Esophagus muscularis mucosa (tissue), 4 donors: ENCODE measurements around the gene MBTPS1. TPM values are rescaled to one million over a fixed set of nuclear protein-coding genes. Genes with fewer than 3 reads are reported as not detected.

Experiments
- DNase-seq: peaks from one replicate; pipeline ENCODE4 v3.0.0-alpha.2; 2017; ENCODE audit errors: extremely low spot score
- H3K27ac ChIP-seq, 4 donors: fragments of 200-600 bp; sonication (generic); replicated peaks in 1 of 4; 1 replicate in 3 of 4; 2 replicates in 1 of 4; pipeline ENCODE4 v1.5.1; 2016 to 2019; ENCODE audit warnings: mild to moderate bottlenecking in 1 of 4
- H3K27me3 ChIP-seq, 4 donors: fragments of 200-600 bp; sonication (generic); one replicate each; pipeline versions ENCODE4 v1.5.1 to v1.6.0; 2016 to 2019
- H3K36me3 ChIP-seq, 4 donors: fragments of 200-600 bp; sonication (generic); one replicate each; pipeline ENCODE4 v1.5.1; 2016 to 2019
- H3K4me1 ChIP-seq, 4 donors: fragments of 200-600 bp; sonication (generic); one replicate each; pipeline ENCODE4 v1.5.1; 2016 to 2019
- H3K4me3 ChIP-seq, 4 donors: fragments of 200-600 bp; sonication (generic); 1 replicate in 2 of 4; 2 replicates in 2 of 4; pipeline ENCODE4 v1.5.1; 2016 to 2019; ENCODE audit warnings: mild to moderate bottlenecking in 4 of 4, moderate library complexity in 1 of 4
- H3K9me3 ChIP-seq, 4 donors: fragments of 200-600 bp; sonication (generic); 1 replicate in 3 of 4; 2 replicates in 1 of 4; pipeline ENCODE4 v1.5.1; 2016 to 2019
- CTCF ChIP-seq, 3 experiments: fragments of 200-600 bp in 2 of 3; fragments of 450-650 bp in 1 of 3; sonication (generic) in 2 of 3; IDR thresholded peaks; one replicate each; pipeline ENCODE4 v1.5.1; 2017 to 2019; ENCODE audit warnings: antibody characterized with exemption in 3 of 3, mild to moderate bottlenecking in 2 of 3, moderate library complexity in 1 of 3
- EP300 ChIP-seq: sonication (generic); formaldehyde crosslinking; IDR thresholded peaks from one replicate; pipeline ENCODE4 v1.6.1; 2017; ENCODE audit warnings: antibody characterized with exemption
- POLR2A ChIP-seq: fragments of 450-650 bp; IDR thresholded peaks from one replicate; pipeline ENCODE4 v1.6.1; 2017; ENCODE audit warnings: antibody characterized with exemption, moderate library complexity, mild to moderate bottlenecking, low read depth
- POLR2AphosphoS5 ChIP-seq, 2 donors: sonication (generic); formaldehyde crosslinking; IDR thresholded peaks; one replicate each; pipeline ENCODE4 v1.6.1; 2017; ENCODE audit warnings: antibody characterized with exemption in 2 of 2
- WGBS: methylation state at CpG from one replicate; pipeline ENCODE4 v1.1.5; 2018; 5-methylcytosine and 5-hydroxymethylcytosine counted together
- intact Hi-C: fragments of 100-400 bp; cut with DNase I; formaldehyde crosslinking; loops from one replicate; pipeline ENCODE4 v1.15.1; 2023
- total RNA-seq, 4 donors: library from RNA; depleted of rRNA; stranded (reverse); fragments of >200 nt; gene quantifications; one replicate each; pipeline versions ENCODE4 v1.1.0 to v1.2.1, GENCODE V29; 2016

Gene MBTPS1
- total RNA-seq, 4 donors from 2014 or later: 72.4 to 86.6 (median 82.6) TPM

DNA sequence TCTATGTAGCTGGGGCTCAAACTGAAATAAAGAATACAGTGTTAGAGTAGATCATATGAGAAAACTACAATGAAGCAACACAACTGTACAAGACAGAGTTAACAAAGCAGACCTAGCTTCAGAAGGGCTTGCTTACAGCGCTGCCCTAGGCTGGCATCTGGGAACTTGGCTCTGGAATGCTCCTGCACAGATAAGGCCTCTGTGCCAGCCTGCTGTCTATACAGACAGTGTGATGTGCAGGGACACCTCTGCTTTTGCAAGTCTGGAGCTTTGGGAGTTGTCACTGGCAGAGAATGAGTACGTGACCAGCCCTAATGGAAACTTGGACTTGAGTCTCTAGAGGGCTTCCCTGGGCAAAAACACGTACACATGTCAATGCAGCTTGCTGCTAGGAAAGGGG lies 42.0 kb downstream of the MBTPS1 start:
- no peak for DNase-seq
- Histone ChIP-seq H3K36me3 (peaks cover 33 to 100% (median 83%) of the 10 kb centered on the region in 4 donors), H3K27me3 (no peaks in the 10 kb centered on the region), H3K9me3 (no peaks in the 10 kb centered on the region), H3K27ac (no peak overlapping the region), H3K4me1 (peaks cover 0 to 2% (median under 1%) of the 10 kb centered on the region in 4 donors), H3K4me3 (no peak overlapping the region)
- intact Hi-C loops: no loop called here
- WGBS: 81% methylated on average over 3 of the region's 3 CpGs
- TF ChIP-seq POLR2AphosphoS5 (IDR thresholded peaks at IDR 0.05) (no peak), POLR2A (no peak), EP300 (no peak), CTCF (IDR thresholded peaks at IDR 0.05) (no peak)

- no peak overlapping the region for H3K27ac ChIP-seq
- TF ChIP-seq CTCF (IDR thresholded peaks at IDR 0.05) (no peak), EP300 (no peak), POLR2A (no peak), POLR2AphosphoS5 (IDR thresholded peaks at IDR 0.05) (no peak)
- H3K4me1 ChIP-seq: no peaks in the 10 kb centered on the region
- H3K9me3 ChIP-seq: no peaks in the 10 kb centered on the region
- 81% methylated on average over 10 of the region's 10 CpGs for WGBS
- intact Hi-C loops: no loop called here
- no peak overlapping the region for H3K4me3 ChIP-seq
- no peaks in the 10 kb centered on the region for H3K27me3 ChIP-seq
- H3K36me3 ChIP-seq: peaks cover 60 to 100% (median 93%) of the 10 kb centered on the region in 4 donors
- DNase-seq: no peak
Measured at GRCh38 chr16:84072014-84072413, 44.7 kb downstream of the MBTPS1 start.

DNA sequence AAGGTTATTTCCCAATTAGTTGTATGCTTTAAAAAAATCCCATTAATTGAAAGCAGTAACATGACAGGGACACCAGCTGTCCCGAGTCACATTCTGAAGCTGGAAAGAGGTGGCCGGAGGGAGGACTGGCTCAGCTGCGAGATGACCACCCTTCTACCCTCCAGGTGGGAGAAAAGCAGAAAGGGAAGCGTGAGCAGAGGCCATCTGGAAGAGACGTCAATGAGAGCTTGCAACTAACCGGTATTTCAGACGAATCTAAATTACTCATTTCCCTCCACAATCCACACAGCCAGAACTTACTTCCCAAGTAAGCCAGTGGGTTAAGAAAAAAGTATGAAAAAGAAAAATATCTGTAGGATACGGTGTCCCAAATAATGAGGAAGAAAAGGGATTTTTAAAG lies 45.6 kb downstream of the MBTPS1 start:
- Histone ChIP-seq H3K27ac (no peak overlapping the region), H3K36me3 (peaks cover 67 to 100% (median 97%) of the 10 kb centered on the region in 4 donors), H3K4me1 (no peaks in the 10 kb centered on the region), H3K9me3 (no peaks in the 10 kb centered on the region), H3K4me3 (no peak overlapping the region), H3K27me3 (no peaks in the 10 kb centered on the region)
- intact Hi-C loops: no loop called here
- no peak for TF ChIP-seq CTCF (IDR thresholded peaks at IDR 0.05)
- TF ChIP-seq POLR2AphosphoS5 (IDR thresholded peaks at IDR 0.05): no peak
- no peak for TF ChIP-seq POLR2A
- no peak for TF ChIP-seq EP300
- 78% methylated on average over 8 of the region's 8 CpGs for WGBS
- DNase-seq: no peak

GRCh38 chr16:84069540-84069939 lies 47.2 kb downstream of the MBTPS1 start:
- WGBS: 83% methylated on average over 6 of the region's 6 CpGs

More at GRCh38 chr16:84069540-84069939, 47.2 kb downstream of the MBTPS1 start:
- H3K4me3 ChIP-seq: no peak overlapping the region
- no peak for DNase-seq
- TF ChIP-seq POLR2A: no peak
- TF ChIP-seq CTCF (IDR thresholded peaks at IDR 0.05): no peak
- TF ChIP-seq EP300: no peak
- TF ChIP-seq POLR2AphosphoS5 (IDR thresholded peaks at IDR 0.05): no peak
- peaks cover 60 to 100% (median 96%) of the 10 kb centered on the region in 4 donors for H3K36me3 ChIP-seq
- intact Hi-C loops: loop anchor here (10.0 kb wide), 1 partner anchor 145 kb away; no protein-coding TSS in a partner anchor
- H3K27me3 ChIP-seq: no peaks in the 10 kb centered on the region
- H3K4me1 ChIP-seq: no peaks in the 10 kb centered on the region
- H3K27ac ChIP-seq: no peak overlapping the region
- no peaks in the 10 kb centered on the region for H3K9me3 ChIP-seq
